Right lobe of liver (tissue), 4 donors: ENCODE measurements around the gene SEC63.

Source experiments
- CTCF ChIP-seq, 4 donors: fragments of 200-600 bp in 3 of 4; fragments of 450-650 bp in 1 of 4; IDR thresholded peaks; one replicate each; pipeline versions ENCODE4 v1.5.1 to v1.8.0; 2016 to 2022; ENCODE audit warnings: antibody characterized with exemption in 4 of 4, mild to moderate bottlenecking in 2 of 4
- POLR2A ChIP-seq: fragments of 450-650 bp; IDR thresholded peaks from one replicate; pipeline ENCODE4 v1.6.1; 2017; ENCODE audit warnings: antibody characterized with exemption, mild to moderate bottlenecking
- donor health status: DM: no; HTN: no; CAD: no.
- donor health status: DM: no; HTN: no; CAD: no.
- donor health status: DM: no; HTN: yes; CAD: no.

- TF ChIP-seq CTCF (IDR thresholded peaks at IDR 0.05), result no peak
- peak; percentile 96 for TF ChIP-seq POLR2A
Observed at GRCh38 chr6:107957909-107958688, at the start of gene SEC63.
